NCI-H82 treated with DMSO at 0.1 percent for 48 hours (cell line): ENCODE data around the gene ERBB4.

Experiments
- DNase-seq: peaks from one replicate; lab custom pipeline; 2025; ENCODE audit not compliant: unreplicated experiment; lab: John Stamatoyannopoulos, UW

The ERBB4 gene

DNA sequence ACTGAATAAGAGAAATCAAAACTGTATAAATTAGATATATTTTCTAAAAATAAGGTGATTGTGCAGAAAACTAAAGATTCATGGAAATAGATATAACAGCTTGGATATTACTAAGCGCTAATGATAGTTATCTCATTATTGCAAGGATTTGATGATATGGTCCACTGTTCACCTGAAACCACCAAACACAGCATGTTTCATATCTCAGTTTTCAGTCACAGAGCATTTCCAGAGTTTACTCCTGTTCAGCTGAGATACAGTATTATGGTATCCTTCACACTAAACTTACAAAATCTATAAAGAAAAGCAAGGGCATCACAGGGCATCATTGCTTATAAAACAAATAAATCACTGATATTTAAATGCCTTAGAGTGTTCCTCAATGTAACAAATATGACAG is 591.6 kb downstream of the ERBB4 start:
- DNase-seq, result no peak

DNA sequence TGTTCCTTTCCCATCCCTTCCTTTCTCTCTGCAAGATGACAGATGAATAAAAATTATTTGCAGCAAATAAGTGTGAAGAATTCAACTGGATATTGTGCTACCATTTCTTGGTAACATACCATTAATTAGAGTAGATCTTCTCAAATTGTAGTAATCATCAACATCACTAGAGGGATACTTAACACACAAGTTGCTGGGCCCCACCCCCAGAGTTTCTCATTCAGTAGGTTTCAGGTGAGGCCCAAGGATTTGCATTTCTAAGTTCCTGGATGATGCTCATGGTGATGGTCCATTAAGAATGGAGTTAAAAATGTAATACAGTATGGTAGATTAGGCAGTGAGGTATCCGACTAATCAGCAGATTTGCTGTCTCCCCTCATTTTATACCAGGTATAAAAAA is 594.0 kb downstream of the ERBB4 start:
- no peak for DNase-seq

DNA sequence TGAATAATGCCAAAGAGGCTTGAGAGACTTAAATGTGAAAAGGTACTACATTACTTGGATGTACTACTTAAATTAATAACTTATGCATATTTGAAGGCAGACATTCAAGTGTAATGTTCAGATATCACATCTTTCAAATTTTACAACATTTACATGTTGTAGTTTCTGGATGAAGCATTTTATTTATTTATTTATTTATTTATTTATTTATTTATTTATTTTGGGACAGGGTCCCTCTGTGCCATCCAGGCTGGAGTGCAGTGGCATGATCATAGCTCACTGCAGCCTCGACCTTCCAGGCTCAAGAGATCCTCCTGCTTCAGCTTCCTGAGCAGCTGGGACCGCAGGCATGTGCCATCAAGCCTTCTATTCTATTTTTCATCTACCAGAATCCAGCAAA is 596.4 kb downstream of the ERBB4 start:
- no peak for DNase-seq

DNA sequence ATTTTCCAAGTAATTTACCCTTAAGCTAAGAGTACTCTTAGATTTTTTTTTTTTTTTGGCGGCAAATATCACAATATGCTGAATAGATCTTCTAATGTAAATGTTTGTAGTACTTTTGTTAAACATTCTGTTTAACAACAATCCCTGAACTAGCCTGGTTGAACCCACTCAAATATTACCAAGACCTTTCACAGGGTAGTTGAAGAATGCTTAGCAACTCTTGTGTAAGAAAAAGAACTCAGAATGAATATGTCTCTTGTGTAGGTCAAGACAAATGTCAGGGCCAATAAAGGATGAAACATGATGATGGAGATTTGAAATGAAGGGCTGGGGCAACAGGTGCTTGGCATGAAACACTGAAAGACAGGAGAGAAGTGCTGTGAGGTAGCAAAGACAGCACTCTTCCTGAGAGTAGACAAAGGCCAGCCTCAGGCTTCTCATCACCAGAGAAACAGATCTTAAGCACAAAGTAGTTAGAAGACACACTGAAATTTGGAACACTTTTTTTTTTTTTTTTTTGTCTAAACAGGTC is 597.3 kb downstream of the ERBB4 start:
- no peak for DNase-seq

DNA sequence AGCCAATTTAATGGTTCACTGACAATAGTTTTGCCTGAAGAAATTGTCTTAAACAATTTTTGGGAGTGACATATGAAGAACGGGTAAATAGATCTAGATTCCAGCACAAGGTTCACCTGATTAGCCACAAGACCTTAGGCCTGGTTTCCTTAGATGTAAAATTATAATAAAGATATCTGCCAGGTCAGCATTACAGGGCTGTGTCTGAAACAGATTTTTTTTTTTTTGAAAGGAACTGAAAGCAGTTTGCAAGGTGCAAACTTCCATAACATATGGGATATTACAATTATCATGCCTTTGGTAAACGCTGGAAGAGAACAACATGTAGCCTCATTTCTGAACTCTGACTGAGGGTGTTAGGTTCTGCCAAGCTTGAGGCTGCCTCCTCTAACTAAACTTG is 599.4 kb downstream of the ERBB4 start:
- DNase-seq, result no peak

DNA sequence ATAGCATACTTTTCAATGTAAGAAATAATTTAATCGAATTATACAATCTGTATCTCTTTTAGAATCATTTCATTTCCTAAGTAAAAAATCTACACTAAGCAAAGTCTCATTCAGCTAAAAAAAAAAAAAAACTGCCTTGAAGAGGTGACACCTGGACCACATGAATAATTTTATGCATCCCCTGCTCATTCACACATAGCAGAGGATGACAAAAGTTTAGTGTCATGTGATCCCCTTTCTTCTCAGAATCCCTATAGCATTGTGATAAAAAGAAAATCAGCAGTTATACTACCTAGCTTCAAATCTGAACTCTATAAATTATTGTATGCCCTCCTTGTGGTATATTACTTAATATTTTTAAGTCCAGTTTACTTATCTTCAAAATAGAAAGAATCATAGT is 603.8 kb downstream of the ERBB4 start:
- DNase-seq, result no peak

DNA sequence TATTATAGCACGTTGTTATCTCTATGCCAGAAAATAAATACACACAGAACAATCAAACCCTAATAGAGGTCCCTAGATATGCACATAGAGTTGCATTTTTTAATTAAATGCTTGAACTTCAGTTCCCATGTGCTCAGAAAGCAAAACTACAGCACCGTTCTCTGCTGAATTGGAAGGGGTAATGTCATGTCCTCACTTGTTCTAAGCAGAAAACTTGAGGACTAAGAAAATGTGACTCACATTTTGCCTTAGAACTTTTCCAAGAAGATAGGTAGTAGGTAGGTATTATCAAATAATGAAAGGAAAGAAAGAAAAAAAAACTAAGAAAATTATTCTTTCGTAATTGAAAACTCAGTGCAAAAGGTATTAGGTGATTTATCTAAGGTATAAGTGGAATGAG is 607.3 kb downstream of the ERBB4 start:
- no peak for DNase-seq

DNA sequence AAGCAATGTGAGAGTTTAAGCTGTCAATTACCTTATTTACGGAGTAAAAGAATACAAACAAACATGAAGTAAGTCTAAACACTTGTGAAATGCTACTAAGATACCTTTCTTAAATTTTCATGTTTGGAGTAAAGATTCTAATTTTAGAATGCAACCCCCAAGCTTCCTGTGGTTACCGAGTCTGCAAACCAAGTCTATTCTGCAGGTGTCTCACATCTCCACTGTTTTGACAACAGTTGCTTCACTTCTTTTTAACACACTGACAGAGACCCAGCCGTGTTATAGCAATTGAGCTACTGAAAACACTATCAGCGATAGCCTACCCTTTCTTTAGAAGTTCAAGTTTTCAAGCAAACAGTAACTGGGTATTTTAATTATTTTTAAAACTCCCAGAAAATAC is 608.3 kb downstream of the ERBB4 start:
- DNase-seq, result no peak

DNA sequence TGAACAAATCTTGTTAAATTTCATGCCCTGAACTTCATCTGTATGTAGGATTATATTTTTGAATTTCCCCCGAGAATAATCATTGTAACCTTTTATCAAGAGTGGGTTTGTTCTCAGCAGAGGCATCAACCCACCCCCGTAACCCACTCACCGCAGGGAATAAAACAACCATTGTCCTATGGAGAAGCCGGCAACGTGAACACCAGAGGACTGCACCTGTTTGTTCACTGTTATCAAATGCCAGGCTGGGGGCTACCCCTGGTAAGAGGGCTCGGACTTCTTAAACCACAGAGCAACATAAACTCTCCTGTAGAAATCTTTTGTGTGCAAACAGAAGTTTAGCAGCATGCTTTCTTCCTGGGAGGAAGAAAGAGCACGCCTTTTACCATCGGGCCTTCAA is 610.4 kb downstream of the ERBB4 start:
- no peak for DNase-seq

DNA sequence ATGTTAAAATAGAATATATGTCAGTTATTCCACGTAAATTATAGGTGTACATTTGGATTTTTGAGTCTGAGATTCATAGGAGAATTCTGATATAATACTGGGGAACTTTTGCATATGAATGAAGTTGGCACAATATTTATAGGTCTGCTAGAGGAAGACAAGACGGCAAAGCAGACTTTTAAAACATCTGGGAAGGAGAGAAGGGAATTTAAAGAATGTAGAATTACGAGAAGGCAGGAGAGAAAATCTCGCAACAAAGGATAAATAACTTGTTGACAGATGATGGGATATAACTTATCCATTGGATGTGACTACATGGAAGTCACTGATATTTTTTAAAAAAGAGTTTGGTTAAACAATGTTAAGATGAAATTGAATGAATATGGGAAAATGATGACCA is 615.6 kb downstream of the ERBB4 start:
- DNase-seq, result no peak

DNA sequence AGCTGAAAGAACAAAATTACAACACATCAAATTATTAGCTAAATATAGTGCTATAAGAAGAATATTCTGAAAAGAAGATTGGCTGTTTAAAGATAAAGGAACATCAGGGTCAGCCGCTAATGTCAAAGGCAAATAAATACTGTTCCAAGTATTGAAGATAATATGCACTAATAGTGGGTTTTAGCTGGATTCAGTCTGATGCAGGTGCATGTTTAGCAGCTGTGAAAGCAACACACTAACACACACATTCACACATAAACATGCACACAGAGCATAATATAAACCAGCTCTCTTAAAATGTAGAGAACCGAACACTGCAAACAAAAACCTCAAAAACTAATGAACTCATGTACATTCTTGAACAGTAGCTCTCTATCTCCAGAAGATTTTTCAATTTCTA is 634.6 kb downstream of the ERBB4 start:
- DNase-seq, result no peak

DNA sequence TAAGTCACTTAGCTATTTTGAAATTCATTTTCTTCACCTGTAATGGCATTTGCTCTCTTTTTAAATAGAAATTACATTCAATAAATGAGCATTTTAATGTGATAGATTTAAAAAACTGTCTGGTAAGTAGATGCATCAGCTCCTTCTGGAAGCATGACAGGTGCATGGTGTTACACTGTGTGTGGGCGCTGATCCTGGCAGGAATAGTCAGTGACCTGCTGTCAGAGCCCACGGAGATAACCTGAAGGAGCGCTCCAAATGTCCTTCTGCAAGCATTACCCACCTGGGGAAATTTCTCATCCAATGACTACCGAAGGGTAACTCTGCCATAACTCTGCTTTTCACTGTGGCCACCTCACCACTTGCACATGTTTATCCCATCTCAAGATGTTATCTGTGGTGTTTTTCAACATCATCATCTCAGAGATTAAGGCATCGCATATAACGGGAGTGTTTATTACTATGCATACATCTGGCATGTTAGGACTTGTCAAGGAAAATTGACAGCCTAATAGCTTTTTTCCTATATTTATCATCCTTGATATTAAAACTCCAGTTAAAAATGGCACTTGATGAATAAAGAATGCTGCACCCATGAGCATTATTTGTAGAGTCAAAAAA is 637.3 kb downstream of the ERBB4 start:
- DNase-seq, result no peak

DNA sequence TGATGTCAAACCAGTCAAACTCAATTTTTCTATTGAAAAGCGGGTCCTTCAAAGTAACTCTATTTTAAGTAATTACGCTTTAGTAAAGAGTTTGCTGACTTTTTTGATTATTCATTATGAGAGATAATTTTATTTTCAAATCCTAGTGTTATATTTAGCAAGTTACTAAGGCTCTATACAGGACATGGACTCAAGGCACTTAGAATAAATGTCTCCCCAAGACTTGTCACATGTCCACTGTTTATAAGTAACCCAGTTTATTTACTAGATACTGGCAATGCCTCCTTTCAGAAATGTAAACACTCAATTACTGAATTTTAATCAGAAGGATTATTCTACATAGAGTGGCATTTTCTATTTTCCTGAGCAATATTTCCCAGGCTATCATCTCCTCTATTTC is 638.1 kb downstream of the ERBB4 start:
- DNase-seq, result no peak

DNA sequence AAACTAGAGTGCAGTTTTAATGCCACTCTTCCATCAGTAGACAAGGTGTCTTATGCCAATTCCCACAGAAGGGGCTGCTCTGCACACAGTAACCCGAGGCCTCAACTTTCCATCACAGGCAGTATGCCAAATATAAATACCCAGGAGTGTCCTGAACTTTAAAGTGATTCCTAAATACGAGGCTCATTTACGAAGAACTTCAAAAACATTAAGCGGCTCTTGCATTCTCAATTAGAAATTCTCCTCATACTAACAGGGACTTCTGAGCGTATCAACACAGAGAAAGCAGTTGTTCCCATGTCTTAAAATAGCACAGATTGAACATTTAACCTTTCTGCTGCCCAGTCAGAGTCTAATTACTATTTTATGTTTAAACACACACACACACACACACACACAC is 638.6 kb downstream of the ERBB4 start:
- no peak for DNase-seq

DNA sequence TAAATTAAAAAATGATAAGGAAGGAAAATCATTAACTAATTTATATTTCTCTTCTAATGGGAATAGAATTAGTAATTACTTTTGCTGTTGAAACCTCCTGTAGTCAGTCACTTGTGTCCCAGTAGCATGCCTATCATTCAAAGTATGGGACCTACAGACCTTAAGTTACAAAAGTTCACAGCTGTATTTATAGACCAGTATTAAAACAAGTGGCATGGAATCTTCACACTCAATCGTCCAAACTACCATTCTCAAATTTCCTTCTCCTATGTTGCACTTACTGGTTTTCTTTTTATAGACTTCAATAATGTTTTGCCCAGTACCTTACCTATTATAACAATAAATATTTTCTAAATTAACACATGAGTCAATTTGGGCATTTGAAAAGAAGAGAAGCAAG is 639.9 kb downstream of the ERBB4 start:
- DNase-seq, result no peak

DNA sequence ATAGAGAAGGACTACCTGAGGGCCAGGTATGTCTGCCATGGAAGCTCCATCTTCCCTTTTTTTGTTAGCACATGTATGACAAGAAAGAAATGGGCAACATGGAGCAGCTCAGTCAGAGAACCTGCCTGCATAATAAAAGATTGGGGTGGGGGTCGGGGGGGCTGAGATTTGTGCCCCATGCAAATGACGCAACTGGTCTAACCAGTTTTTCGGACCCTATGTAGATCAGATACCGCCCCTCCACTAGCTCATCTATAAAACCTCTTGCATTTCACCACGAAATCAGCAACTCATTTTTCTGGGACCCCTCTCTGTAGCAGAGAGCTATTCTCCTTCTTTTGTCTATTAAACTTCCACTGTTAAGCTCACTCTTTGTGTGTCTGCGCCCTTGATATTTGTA is 657.2 kb downstream of the ERBB4 start:
- no peak for DNase-seq

DNA sequence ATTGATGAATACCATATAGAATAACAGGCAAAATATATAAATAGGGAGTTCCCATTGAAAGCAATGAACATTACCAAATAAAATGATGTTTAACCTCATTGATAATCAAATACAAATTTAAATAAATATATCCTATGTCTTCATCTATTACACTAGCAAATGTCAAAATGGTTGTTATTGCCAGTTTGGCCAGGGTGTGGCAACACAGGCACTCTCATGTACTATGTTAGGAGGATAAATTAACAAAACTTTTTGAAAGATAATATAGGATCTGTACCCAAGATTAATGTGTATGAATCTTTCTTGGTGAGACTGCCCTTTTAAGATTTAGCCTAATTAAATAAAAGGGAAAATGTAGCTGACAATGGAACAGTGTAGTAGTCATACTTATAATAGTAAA is 659.3 kb downstream of the ERBB4 start:
- no peak for DNase-seq

DNA sequence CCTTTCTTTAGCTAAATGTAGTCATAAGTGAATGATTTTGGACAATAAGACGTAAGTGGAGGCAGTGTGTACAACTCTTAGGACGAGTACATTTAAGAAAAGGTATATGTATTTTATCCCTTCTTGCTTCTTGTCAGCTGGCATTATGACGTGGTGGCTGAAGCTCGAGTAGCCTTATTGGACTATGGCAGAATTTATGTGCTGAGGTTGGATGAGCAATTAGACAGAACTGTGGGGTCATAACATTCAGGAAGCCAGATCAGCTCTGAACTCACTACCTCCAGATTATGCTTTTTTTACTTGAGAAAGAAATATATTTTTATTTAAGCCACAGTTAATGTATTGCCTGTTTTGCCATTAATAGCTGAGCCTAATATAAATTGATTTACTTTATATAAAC is 661.5 kb downstream of the ERBB4 start:
- no peak for DNase-seq

DNA sequence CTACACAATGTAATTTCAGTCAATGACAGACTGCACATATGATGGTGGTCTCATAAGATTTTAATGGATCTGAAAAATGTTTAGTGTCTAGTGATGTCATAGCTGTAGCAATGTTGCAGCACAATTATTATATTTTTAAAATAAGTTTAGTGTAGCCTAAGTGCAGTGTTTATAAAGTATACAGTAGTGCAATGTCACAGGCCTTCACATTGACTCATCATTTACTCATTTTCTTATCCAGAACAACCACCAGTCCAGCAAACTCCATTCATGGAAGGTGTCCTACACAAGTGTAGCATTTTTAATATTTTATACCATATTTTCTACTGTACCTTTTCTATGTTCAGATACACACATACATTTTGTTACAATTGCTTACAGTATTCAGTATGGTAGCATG is 663.1 kb downstream of the ERBB4 start:
- DNase-seq, result no peak

DNA sequence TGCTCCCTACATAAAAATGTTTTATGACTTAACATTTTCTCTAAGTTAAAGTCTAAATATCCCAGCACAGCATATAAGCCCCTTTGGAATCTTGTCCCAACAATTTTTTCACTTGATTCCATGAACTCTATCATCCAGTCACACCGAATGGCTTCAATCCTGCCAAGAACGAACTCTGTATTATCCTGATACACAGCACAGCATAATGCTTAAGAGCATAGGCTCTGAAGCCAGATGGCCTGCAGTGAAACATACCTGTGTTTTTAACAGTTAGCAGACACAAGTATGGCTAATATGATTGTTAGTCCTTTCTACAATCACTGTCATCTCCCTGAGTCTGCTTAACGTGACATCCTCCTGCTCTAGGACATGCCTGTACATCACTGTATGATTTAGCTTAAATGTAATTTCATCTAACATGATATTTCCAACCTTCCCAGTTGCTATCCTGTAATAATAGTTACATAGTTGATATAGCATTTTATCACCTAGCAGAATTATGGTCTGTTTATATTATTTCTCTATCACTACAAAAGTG is 669.5 kb downstream of the ERBB4 start:
- DNase-seq, result no peak

DNA sequence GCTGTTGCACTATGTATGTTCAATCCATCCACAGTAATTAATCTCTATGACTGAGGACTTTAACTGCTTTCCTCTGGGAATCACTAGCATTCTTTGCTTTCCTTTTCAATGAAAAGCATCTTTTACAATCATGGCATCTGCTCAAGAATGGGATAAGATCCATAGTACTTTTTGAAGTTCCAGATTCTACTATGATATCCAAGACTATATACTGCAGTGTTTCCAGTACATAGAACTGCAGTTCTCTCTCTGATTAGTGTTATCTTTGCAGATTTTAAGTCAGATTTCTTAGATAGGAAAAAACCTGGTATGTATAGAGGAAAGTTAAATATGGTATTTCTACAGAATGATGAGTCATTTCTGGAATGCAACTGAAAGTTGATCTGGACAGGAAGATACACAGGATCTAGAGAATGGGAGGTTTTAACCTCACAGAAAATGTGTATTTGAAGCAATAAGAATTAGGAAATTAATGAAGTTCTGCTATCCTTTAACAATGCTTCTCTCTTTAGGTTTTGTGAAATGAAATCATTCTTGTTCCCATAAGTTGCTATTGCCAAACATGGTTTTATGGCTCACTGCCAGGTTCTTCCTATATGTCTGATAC is 670.7 kb downstream of the ERBB4 start:
- DNase-seq, result no peak

DNA sequence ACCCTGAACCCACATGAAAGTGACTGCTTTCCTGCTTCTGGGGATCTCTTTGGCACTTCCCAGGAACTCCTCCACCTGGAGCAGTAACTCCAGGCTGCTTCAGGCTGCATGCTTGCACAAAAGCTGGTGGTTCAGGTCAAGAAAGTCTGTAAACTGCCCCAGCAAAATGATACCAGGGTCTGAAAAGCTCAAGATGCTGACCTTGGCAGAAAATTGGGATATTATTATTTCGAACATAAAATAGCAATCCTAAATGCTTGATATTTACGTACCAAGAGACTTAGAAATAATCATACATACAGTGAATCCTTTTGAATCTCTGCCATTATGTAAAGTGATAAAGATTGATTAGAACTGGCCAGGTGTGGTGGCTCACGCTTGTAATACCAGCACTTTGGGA is 674.3 kb downstream of the ERBB4 start:
- DNase-seq, result no peak

DNA sequence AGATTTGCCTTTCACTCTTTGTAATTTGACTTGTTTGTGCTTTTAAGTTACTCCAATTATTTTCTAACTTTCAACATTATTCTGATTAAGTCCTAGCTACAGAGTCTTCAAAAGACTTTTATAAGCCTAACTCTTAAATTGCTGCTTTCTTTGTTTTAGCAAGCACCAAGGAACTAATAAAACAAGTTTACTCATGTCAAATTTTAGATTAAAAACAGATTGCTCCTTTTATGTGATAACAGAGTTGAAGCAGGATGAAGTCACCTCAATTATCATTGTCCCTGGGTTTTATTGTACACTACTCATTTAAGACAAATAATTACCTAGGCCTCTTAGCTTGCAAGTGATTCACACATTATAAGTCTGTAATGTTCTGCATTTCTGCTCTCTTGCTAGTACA is 678.4 kb downstream of the ERBB4 start:
- no peak for DNase-seq
